GM18508 (cell line): ENCODE results near the gene EEF1E1.
A peak's percentile ranks its signal among the peaks of the same experiment; 100 is the strongest.

Source experiments
- ATAC-seq: cut with Tn5 transposase; IDR thresholded peaks from one replicate; pipeline ENCODE4 v1.9.1; 2021; ENCODE audit warnings: moderate number of reproducible peaks; ENCODE audit not compliant: insufficient read depth, unreplicated experiment

EEF1E1 gene

DNA sequence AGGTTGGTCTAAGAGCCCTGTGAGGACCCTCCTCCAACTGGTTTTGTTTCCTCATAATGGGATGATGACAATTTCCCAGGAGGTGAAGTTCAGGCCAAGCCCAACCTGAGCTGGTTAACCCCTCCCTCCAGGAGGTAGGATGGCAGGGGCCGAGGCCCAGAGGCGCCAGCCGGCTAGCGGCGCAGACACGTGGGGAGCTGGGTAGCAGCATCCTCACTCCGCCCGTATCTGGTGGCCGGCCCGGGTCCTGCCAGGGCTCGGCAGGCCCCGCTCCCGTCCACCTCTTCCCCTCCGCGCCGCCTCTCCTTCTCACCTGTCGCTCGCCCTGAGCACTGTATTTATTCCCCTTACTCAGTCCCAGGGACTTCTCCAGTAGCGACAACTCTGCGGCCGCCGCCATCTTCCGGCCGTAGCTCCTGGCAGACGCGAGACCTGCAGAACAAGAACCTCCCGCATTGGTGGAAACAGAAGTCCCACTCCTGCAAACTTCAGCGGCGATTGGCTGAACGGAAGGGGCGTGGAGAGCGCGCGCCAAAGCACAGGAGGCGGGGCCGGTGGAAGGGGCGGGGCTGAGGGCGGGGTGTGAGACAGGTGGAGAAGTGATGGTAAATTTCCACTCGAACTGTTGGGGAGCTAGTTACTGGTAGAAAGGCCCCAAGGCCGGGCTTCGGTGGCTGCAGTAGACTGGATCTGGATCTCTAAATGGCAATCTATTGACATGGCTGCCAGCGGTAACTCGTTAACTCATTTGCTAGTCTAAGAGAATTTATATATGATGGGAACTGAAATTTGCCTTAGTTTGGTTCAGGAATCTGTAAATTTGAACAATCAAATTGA, at the start of gene EEF1E1:
TSS of gene EEF1E1 (minus strand) at position 427 of the 837 bp plus-strand sequence. CDS start at position 400, 27 bp downstream.
- ATAC-seq = peak; percentile 98

DNA sequence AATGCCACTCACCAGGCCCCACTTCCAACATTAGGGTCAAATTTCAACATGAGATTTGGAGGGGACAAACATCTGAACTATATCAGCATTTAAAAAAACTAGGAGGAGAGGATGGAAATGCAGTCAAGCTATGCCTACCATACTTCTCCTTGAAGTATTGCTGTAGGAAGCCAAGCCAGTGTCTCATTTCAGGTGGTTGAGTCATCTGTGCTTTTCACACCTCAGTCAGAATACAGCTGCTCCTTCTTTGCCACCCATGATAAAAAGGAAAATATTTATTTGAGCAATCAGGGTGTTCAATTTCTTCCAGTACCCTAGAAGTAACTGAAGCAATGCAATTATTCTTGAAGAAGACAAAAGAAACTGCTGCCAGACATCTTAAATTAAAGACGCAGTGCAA, 47.0 kb upstream of the EEF1E1 start:
- ATAC-seq = no peak

DNA sequence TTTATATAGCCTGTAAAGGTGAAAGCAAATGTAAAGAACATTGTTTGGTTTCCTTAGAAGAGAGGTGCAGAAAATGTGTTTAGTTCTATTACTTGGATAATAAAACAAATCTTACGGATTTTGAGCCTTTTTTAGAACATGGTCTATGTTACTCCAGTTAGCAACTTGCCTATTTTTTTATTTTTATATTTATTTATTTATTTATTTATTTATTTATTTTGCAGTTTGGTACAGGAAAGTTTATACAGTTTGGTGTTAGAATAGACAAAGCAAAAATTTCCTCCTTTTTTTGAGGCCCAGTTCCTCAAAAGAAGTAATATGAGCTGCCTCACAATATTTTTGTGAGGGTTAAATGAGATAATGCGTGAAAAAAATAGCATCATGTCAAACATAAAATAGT, 41.6 kb upstream of the EEF1E1 start:
- ATAC-seq = no peak

DNA sequence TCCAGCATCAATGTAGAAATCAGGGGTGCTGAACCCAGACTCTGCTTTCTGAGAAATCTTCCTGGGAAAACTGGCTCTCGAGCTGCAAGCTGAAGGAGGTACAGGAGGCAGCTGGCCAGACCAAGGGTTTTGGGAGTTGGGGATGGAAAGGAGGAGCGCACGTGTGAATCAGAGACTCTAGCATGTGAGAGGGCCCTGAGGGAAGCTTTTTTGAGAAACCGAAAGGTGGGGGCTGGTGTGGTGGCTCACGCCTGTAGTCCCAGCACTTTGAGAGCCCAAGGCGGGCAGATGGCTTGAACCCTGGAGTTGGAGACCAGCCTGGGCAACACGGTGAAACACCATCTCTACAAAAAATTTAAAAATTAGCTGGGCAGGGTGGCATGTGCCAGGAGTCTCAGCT, 37.1 kb upstream of the EEF1E1 start:
- ATAC-seq = no peak

DNA sequence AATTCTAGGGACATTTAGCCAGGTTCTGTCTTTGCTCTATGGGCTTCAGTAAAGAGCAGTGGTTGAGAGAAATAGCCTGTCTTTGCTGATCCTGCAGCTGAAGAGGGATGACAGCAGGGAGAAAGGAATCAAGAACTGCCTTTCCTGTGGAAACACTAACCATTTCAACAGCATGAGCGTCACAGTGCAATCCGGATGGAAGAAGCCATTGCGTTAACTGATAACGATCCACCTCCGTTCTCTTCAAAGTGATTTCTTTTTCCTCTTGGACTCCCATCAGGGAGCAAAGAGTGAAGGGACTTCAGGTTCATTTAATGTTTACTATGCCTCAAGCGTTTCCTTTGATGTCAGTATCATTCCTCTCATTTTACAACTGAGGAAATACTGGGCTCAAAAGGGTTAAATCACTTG, 35.2 kb upstream of the EEF1E1 start:
- ATAC-seq = no peak

DNA sequence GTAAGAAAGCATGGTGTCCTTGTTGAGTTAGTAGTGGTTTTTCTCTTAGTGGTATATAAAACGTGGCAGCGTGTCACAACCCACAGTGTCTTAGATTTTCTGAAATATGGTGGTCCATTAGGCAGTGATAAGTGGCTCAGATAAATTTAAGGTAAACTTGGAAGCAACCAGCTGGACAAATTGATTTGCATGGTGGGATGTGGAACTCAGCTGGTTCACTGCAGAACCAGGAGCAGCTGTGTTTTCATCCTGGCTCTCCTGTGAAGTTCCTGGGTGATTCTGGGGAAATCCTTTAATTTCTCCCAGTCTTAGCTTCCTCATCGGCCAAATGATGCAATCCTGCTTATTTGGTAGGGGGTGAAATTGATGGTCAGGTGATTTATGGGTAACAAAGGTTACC, 32.9 kb upstream of the EEF1E1 start:
- ATAC-seq = no peak

DNA sequence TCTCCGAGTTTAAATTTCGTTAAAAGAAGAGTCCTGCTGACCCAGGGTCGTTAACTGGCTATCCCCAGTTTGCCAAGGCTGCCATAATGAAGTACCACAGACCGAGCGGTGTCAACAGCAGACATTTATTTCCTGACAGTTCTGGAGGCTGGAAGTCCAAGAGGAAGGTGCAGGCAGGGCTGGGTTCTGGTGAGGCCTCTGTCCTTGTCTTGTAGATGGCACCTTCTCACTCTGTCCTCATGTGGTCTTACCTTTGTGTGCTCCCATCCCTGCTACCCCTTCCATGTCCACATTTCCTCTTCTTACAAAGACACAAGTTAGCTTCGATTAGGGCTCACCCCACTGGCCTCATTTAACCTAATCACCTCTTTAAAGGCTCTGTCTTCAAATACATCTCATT, 29.8 kb upstream of the EEF1E1 start:
- ATAC-seq = no peak

DNA sequence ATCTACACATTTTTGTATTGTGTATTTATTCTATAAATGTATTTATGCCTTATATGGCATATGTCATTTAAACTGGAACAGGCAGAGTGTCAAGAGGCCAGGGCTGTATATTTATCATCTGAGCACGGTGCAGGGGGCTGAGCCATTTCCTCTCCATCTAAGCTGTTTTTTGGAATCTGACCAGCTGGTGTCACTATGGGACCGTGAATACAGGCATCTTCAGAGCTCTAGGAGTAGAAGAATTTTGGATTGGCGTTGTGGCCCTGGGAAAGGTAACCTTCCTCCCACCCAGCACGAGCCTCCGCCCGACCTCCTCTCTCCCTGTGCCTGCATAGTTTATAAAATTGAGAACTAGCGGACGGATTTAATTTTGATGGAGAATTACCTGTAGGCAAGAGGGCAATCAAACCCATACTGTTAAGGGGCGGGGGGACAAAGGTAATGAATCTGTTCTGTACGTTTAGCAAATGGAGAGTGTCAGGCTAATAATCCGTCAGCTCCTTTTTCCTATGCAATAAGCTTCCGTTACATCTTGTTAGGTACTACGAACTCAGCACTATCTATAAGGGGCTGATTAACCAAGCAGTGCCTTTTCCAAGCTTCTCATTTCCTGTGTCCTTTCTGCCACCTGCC, 29.0 kb upstream of the EEF1E1 start:
- ATAC-seq = no peak

DNA sequence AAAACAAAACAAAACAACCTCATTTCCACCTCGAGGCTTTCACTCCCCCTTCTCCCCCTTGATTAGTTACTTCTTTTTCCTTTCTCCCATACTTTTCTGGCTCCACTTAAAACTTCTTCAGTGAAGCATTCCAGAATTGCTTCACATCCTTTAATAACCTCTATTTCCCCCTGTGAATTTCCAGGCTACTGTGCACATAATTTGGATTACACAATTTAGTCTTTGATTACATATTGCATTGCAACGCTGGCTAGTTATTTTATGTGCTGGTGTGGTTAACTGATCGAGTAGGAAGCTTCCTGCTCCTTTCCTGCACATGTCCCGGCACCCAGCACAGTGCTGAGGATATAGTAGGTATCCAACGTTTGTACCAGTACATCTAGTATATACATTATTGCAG, 28.1 kb upstream of the EEF1E1 start:
- no peak for ATAC-seq

DNA sequence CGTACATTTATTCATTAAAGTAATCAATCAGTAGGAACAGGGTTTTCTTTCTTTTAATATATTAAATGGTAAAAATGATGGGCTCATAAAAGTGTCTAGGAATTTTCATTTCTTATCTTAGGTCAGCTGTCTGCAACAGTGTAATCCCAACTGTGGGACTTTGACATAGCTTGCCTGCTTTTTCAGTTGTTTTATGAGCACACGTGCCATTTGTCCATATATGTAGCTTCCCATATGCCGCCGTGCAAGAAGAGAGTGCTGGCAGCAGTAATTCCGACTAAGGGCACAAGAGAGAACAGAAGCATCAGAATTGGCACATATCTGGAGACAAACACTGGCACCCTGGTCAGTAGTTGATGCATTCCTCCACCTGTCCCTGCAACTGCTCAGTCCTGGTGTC, 20.9 kb upstream of the EEF1E1 start:
- ATAC-seq = no peak

DNA sequence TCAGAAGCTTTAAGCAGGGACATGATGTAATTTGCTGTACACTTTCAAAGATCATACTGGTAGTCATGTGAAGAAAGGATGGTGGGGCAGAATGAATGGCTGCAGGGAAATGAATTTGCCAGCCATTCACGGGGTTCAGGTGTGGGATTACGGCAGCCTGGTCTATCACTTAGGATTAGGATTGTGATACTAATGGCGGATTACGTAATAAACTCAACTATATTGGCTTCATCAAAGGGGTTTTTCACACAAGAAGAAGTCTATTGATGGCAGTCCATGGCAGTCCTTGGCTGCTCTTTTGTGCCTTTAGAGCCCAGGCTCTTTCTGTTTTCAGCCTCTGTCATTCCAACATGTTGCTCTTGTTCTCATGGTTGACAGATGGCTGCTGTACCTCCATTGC, 12.6 kb upstream of the EEF1E1 start:
- no peak for ATAC-seq

DNA sequence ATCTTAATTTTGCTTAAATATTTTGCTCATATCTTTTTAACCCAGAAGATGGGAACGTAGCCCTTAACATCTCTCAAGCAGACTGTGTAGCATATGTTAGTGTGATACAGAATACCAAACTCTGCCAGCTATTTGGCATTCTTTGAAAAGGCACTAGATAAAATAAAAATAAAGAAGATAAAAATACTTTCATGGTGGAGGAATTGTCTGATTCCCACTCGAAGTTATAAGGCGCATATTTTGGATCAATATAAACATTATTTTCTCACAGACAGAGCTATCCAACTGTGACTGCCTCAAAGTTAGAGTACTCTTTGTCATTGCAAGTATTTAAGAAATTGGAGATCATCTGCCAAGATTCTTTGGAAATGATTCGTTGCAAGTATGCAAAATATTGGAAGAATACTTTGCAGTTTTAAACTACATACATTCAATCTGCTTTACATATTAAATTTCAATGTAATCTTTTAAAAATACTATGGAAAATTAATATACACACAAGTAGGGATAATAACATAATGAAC, 10.8 kb upstream of the EEF1E1 start:
- no peak for ATAC-seq

DNA sequence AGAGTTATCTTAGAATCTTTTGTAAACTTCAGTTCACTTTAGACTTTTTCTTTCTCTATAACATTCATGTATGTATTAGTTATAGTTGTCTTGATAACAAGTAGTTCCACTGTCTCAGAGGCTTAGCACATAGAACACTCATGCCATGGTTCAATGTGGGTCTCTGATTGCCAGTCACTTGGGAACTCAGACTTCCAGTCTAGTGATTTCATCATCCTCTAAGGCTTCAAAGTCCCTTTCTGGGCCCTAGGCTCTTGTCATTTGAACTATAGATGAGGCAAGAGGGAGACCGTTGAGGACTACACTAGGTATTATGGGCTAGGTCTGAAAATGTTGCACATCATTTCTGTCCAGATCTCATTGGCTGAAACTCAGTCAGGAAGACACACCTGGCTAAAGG, 8.4 kb upstream of the EEF1E1 start:
- no peak for ATAC-seq

DNA sequence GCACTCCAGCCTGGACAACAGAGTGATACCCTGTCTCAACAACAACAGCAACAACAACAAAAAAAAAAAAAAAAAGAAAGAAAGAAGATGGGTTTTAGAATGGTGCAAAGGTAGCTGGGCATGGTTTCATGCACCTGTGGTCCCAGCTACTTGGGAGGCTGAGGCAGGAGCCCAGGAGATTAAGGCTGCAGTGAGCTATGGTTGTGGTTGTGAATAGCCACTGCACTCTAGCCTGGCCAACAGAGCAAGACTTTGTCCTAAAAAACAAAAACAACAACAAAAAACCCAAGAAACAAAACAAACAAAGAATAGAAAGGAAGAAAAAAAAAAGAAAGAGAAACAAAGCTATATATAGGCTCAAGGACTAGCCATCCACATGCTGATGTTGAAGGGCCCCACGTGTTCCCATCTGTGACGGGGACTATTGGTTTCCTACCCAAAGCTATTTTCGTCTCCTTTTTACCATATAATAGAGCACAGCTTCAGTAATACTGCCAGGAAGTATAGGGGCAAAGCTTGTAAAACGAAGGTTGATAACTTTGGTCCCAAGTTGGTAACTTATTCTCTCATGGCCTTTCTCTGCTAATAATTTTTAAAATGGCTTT, 7.9 kb upstream of the EEF1E1 start:
- ATAC-seq = no peak

DNA sequence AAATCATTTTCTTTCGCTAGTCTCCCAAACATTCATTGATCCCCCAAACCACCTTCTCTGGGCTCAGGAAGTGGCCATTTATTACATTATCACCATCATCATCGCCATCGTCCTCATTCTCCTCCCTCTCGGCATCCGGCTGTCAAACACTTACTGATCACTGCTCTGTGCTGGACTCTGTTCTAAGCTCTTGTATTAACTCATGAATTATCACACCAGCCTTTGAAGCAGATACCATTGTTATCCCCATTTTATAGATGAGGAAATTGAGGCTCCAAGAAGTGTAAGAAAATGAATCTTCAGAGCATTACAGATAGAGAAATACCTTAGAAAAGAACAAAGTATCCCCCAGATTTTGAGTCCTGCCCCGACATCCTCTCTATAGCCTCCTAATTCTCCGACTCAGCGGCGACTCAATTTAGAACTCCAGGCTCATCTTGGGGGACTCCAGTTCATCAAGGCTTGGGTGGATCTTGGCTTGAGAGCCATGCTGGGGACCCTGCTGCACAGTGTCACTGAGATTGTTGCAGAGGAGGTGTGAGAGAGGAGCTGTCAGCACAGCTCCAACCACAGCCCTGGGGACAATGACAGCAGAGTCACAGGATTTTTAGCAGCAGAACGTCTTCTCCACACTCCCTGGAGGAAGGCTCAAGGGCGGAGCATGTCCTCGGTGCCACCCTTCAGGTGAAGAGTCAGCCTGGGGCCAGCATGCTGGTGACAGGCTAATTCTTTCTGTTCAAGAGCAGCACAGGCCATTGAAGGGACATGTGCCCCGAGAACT, 6.6 kb upstream of the EEF1E1 start:
- ATAC-seq = no peak

DNA sequence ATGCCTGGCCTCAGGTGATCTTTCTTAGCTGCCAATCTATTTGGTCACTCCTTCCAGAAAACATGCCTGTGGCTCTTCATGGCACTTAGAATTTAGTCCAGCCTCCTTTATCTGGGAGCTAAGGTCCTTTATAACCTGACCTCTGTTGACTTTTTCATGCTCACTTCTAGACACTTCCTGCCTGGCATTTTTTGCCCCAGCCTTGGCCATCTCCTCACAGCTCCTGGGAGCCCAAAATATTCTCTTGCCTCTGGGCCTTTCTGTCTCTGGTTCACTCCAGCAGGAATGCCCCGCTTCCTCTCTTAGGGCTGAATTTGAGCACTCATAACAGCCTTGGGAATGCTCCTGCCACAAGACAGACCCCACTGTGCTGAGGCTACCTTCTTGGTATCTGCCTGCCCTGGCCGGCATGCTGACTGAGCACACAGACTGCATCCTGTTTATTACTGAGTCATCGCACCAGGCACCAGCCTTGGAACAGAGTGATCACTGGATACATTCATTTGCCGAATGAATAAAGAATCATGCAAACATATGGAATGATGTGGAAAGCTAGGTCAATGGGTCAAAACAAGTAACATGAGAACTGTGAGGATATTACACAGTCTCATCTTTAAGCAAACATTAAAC, 5.8 kb upstream of the EEF1E1 start:
- no peak for ATAC-seq

DNA sequence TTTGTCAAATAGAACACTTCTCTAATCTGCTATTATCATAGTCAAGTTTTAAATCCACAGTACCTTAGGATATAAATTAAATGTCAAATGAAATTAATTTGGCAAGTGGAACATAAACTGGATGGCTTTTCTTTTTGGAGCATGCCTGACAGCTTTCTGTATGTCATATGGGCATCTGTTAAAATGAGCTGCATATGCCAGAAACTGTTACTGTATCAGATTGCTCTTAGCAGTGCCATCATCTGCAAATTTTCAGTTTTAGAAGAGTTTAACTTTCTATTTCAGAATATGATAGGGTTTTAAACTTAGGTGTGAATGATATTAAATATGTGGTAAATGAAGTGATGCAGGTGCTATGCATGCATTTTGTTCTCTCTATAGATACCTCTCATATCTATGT, 3.4 kb upstream of the EEF1E1 start:
- no peak for ATAC-seq

DNA sequence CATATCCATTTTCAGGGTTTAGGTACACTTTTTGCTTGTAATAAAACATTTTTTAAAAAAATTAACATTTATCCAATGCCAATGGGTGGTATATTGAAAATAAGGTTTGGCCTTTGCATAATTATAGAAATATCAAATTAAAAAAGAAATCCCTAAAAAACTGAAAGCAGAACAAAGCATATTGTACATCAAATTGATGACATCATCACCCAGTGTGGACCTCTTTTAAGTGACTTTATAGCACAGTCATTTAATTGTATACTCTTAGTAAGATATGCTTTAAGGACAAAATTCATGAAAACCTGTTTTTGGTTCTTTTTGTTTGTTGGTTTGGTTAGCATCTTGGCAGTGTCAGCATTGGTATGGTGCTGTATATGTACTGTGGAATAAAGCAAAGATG, 1.4 kb upstream of the EEF1E1 start:
- ATAC-seq = no peak

DNA sequence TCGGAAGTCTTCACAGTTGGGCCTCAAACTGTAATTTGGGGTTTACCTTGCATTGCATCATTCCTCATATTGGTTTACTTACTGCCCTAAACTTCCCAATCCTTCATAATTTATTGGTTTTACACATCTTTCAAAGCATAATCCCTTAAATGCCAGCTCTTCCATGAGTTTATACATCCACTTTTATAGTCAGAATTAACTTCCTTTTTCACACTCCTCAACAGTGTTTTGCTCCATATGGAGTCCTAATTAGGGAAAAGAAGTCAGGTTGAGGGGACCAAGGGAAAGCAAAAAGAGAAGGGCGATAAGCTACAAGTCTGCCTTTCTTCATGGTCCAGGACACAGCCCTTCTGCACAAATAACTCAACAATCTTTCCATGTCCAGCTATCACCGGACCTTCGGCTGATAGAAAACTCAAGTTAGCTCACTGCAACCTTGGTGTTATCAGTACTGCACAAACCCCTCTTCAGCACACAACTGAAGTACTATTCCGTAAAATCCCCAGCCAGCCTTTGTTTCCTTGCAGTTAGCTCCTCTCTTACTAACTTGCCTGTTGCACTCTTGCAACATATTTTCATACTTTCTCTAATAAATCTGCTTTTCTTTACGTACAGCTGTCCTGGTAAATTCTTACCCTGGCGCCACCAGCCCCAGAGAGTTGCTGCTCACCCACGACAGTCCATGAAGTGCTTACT, 2.0 kb downstream of the EEF1E1 start:
- ATAC-seq = no peak

DNA sequence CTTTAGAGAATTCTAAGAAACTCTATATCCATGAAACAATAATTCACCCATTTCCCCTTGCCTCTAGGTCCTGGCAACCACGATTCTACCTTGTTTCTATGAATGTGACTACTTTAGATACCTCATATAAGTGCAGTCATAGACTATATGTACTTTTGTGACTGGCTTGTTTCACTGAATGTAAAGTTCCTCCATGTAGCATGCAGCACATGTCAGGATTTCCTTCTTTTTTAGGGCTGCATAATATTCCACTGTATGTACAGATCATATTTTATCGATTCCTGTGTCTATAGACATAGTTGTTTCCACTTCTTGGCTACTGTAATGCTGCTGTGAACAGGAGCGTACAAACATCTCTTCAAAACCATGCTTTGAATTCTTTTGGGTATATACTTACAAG, 11.7 kb downstream of the EEF1E1 start:
- no peak for ATAC-seq
